ENCODE data around the gene MYADML2. TPM values are rescaled to one million over a fixed set of nuclear protein-coding genes. Genes with fewer than 3 reads are reported as not detected.

The MYADML2 gene
- total and polyA plus RNA-seq, 2 experiments from 2014 or later, result 0.70 to 1.7 TPM

DNA sequence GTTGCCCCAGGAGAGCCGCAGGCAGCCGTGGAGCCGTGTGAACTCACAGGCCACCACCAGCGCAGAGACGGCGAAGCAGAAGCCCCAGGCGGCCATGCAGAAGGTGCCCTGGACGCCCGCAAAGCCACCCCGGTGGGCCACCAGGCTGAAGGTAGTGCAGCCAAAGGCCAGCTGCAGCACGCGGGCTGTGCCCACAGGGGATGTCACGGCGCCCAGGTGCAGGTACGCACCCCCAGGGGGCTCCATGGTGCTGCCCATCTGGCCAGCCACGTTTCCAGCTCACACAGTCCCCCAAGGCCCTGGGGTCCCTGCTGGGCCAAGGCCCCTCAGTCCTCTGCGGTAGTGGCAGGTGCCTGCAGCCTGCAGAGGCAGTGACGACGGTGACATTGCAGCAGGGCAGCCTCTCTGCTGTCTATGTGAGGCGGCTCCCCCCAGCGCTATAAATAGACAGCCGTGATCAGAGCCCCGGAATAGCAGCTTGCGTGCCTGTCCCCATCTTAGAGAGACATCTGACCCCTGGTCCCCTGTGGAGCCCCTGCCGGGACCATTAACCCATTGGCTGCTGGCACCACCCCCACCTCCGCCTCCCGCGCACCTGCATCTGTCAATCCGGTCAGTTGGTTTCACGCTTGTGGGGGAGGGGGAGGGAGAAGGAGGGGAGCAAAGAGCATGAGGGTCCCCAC is 5.4 kb downstream of the MYADML2 start (continued):
- TF ChIP-seq NANOG (IDR thresholded peaks at IDR 0.05; ENCODE audit: borderline replicate concordance) (no peak), ZNF331 (CRISPR knock-in tag; IDR thresholded peaks at IDR 0.05; ENCODE audit: low read depth) (no peak), STAT1 (IDR thresholded peaks at IDR 0.05; ENCODE audit: unreplicated experiment) (no peak), EZH2phosphoT487 (IDR thresholded peaks at IDR 0.05; ENCODE audit: unreplicated experiment) (no peak), JUNB (IDR thresholded peaks at IDR 0.05; ENCODE audit: unreplicated experiment) (no peak)
- TF ChIP-seq, protein P1, sequence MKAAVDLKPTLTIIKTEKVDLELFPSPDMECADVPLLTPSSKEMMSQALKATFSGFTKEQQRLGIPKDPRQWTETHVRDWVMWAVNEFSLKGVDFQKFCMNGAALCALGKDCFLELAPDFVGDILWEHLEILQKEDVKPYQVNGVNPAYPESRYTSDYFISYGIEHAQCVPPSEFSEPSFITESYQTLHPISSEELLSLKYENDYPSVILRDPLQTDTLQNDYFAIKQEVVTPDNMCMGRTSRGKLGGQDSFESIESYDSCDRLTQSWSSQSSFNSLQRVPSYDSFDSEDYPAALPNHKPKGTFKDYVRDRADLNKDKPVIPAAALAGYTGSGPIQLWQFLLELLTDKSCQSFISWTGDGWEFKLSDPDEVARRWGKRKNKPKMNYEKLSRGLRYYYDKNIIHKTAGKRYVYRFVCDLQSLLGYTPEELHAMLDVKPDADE (IDR thresholded peaks at IDR 0.05), result no peak
- TF ChIP-seq, protein P2, sequence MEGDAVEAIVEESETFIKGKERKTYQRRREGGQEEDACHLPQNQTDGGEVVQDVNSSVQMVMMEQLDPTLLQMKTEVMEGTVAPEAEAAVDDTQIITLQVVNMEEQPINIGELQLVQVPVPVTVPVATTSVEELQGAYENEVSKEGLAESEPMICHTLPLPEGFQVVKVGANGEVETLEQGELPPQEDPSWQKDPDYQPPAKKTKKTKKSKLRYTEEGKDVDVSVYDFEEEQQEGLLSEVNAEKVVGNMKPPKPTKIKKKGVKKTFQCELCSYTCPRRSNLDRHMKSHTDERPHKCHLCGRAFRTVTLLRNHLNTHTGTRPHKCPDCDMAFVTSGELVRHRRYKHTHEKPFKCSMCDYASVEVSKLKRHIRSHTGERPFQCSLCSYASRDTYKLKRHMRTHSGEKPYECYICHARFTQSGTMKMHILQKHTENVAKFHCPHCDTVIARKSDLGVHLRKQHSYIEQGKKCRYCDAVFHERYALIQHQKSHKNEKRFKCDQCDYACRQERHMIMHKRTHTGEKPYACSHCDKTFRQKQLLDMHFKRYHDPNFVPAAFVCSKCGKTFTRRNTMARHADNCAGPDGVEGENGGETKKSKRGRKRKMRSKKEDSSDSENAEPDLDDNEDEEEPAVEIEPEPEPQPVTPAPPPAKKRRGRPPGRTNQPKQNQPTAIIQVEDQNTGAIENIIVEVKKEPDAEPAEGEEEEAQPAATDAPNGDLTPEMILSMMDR (conservative IDR thresholded peaks at IDR 0.05; ENCODE audit: low read depth in 2 of 2), result peak in 1 of 2 experiments; percentile 22; a peak in 1 of 4 replicates

DNA sequence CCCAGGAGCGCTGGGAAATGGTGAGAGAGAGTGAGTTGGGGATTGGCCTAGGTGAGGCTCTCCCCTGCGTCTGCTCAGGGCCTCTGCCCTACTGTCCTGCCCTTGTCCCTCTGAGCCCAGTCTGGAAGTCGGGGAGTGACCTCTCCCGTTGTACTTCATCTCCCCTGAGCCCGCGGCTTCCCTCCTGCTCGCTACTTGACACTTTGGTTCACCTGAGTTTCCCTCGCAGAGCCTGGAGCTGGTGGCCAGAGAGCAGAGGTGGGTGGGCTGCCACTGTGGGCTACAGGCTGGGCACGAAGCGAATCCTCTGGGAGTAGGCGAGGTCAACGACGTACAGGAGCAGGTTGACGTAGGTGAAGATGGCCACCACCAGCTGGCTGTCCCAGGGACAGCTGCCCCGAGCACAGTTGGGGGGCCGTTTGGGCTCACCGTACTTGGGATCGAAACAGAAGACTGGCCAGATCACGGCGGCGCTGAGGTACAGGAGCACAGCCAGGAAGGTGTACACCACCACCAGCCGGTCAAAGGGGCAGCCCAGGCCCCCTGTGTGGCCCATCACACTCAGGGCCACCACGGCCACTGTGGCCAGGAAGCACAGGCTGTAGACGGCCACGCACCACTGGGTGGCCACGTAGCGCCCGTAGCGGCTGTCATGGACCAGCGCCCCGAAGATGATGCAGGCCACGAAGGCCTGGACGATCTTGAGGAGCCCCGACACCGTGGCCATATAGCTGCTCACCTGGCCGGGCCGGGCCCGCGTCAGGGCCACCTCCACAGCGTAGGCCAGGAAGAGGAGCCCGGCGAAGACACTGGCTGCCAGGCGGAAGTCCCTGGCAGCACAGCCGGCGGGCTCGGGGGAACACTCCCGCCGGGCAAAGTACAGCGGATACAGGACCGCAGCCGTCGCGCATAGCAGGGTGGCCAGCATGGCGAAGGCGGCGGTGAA is 6.2 kb downstream of the MYADML2 start:
- H3K9me3 Mint-ChIP-seq, result no peaks in the 10 kb centered on the region
- Histone ChIP-seq H2AFZ (0 out of 2 replicates have a peak overlapping the region, but pooled peaks have one; percentile 83), H3K27ac (ENCODE audit: low read depth) (no peak overlapping the region), H3K4me3 (no peak overlapping the region), H3K27me3 (ENCODE audit: insufficient read depth) (peaks cover 4% of the 10 kb centered on the region; the same call in 1 of the 2 replicates), H3K4me2 (no peak overlapping the region; the same call in 1 of the 2 replicates), H3K36me3 (ENCODE audit: insufficient read depth) (no peaks in the 10 kb centered on the region), H4K20me1 (replicated peaks; ENCODE audit: insufficient read depth) (no peaks in the 10 kb centered on the region), H3F3A (replicated peaks; ENCODE audit: low read depth) (peaks cover 10% of the 10 kb centered on the region; the same call in 1 of the 2 replicates), H3K79me2 (replicated peaks; ENCODE audit: insufficient read depth) (peaks cover 11% of the 10 kb centered on the region; the same call in 1 of the 2 replicates), H3K4me1 (ENCODE audit: insufficient read depth) (peaks cover 15% of the 10 kb centered on the region), H3K9me2 (ENCODE audit: insufficient read depth) (no peaks in the 10 kb centered on the region)
- peaks cover 35% of the 10 kb centered on the region for H3K27me3 Mint-ChIP-seq (ENCODE audit: insufficient read depth, low read depth, poor library complexity)
- no peak overlapping the region; the same call in 2 of the 3 replicates for H3K4me3 Mint-ChIP-seq
- H3K4me1 Mint-ChIP-seq, result peaks cover 21% of the 10 kb centered on the region
- ATAC-seq (no peak), DNase-seq (ENCODE audit: low spot score) (no peak)
- H3K27ac Mint-ChIP-seq, result no peak overlapping the region
- H3K36me3 Mint-ChIP-seq (ENCODE audit: low read depth), result peaks cover 8% of the 10 kb centered on the region
- TF ChIP-seq EZH2 (IDR thresholded peaks at IDR 0.05; ENCODE audit: low read depth, unreplicated experiment) (no peak), JUNB (IDR thresholded peaks at IDR 0.05; ENCODE audit: unreplicated experiment) (no peak), ZNF114 (CRISPR knock-in tag; IDR thresholded peaks at IDR 0.05) (no peak), NANOG (IDR thresholded peaks at IDR 0.05; ENCODE audit: borderline replicate concordance) (no peak), POLR2AphosphoS5 (IDR thresholded peaks at IDR 0.05; ENCODE audit: low read depth) (no peak)
- TF ChIP-seq, protein P1 (IDR thresholded peaks at IDR 0.05), result no peak
- TF ChIP-seq, protein P3, sequence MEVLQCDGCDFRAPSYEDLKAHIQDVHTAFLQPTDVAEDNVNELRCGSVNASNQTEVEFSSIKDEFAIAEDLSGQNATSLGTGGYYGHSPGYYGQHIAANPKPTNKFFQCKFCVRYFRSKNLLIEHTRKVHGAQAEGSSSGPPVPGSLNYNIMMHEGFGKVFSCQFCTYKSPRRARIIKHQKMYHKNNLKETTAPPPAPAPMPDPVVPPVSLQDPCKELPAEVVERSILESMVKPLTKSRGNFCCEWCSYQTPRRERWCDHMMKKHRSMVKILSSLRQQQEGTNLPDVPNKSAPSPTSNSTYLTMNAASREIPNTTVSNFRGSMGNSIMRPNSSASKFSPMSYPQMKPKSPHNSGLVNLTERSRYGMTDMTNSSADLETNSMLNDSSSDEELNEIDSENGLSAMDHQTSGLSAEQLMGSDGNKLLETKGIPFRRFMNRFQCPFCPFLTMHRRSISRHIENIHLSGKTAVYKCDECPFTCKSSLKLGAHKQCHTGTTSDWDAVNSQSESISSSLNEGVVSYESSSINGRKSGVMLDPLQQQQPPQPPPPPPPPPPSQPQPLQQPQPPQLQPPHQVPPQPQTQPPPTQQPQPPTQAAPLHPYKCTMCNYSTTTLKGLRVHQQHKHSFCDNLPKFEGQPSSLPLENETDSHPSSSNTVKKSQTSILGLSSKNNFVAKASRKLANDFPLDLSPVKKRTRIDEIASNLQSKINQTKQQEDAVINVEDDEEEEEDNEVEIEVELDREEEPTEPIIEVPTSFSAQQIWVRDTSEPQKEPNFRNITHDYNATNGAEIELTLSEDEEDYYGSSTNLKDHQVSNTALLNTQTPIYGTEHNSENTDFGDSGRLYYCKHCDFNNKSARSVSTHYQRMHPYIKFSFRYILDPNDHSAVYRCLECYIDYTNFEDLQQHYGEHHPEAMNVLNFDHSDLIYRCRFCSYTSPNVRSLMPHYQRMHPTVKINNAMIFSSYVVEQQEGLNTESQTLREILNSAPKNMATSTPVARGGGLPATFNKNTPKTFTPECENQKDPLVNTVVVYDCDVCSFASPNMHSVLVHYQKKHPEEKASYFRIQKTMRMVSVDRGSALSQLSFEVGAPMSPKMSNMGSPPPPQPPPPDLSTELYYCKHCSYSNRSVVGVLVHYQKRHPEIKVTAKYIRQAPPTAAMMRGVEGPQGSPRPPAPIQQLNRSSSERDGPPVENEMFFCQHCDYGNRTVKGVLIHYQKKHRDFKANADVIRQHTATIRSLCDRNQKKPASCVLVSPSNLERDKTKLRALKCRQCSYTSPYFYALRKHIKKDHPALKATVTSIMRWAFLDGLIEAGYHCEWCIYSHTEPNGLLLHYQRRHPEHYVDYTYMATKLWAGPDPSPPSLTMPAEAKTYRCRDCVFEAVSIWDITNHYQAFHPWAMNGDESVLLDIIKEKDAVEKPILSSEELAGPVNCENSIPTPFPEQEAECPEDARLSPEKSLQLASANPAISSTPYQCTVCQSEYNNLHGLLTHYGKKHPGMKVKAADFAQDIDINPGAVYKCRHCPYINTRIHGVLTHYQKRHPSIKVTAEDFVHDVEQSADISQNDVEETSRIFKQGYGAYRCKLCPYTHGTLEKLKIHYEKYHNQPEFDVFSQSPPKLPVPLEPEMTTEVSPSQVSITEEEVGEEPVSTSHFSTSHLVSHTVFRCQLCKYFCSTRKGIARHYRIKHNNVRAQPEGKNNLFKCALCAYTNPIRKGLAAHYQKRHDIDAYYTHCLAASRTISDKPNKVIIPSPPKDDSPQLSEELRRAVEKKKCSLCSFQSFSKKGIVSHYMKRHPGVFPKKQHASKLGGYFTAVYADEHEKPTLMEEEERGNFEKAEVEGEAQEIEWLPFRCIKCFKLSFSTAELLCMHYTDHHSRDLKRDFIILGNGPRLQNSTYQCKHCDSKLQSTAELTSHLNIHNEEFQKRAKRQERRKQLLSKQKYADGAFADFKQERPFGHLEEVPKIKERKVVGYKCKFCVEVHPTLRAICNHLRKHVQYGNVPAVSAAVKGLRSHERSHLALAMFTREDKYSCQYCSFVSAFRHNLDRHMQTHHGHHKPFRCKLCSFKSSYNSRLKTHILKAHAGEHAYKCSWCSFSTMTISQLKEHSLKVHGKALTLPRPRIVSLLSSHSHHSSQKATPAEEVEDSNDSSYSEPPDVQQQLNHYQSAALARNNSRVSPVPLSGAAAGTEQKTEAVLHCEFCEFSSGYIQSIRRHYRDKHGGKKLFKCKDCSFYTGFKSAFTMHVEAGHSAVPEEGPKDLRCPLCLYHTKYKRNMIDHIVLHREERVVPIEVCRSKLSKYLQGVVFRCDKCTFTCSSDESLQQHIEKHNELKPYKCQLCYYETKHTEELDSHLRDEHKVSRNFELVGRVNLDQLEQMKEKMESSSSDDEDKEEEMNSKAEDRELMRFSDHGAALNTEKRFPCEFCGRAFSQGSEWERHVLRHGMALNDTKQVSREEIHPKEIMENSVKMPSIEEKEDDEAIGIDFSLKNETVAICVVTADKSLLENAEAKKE (CRISPR knock-in tag; IDR thresholded peaks at IDR 0.05), result no peak

Measured in GM23338 (cell line).